ENCODE data around the gene EVC2.

- TF ChIP-seq CTCF (optimal IDR thresholded peaks at IDR 0.05 in 1 of 3, IDR thresholded peaks at IDR 0.05 in 1 of 3, conservative IDR thresholded peaks at IDR 0.05 in 1 of 3; ENCODE audit: extremely low read depth in 1 of 3, insufficient read depth in 2 of 3, low read length in 3 of 3) (no peak), EZH2 (IDR thresholded peaks at IDR 0.05; ENCODE audit: low read length) (no peak)
These were observed 139.4 kb downstream of the EVC2 start for GRCh38 chr4:5568931-5569330.
